Epithelial cell of esophagus (primary cell): ENCODE measurements around the gene GPR137C.

Experiments
- DNase-seq: peaks from one replicate; pipeline ENCODE4 v3.0.0; 2010; ENCODE audit warnings: low read depth
- H3K4me3 ChIP-seq: 2 replicates; pipeline ENCODE4 v1.5.1; 2011; ENCODE audit warnings: mild to moderate bottlenecking, low read length, control low read depth
- CTCF ChIP-seq: IDR thresholded peaks from 2 replicates; pipeline ENCODE4 v1.5.1; 2011; ENCODE audit warnings: low read depth, mild to moderate bottlenecking, low read length, control low read depth, inconsistent platforms; ENCODE audit not compliant: insufficient read depth; ENCODE audit errors: missing control alignments

The GPR137C gene

GRCh38 chr14:52575858-52576257 is 23.2 kb downstream of the GPR137C start:
- no peak for TF ChIP-seq CTCF
- no peak overlapping the region for H3K4me3 ChIP-seq
- DNase-seq = no peak

- DNase-seq = peak; percentile 46
- TF ChIP-seq CTCF = no peak
- no peak overlapping the region for H3K4me3 ChIP-seq
Observed at GRCh38 chr14:52583544-52583943, 30.9 kb downstream of the GPR137C start.

- no peak for DNase-seq
- H3K4me3 ChIP-seq = no peak overlapping the region
- no peak for TF ChIP-seq CTCF
Observed at GRCh38 chr14:52589646-52590045, 37.0 kb downstream of the GPR137C start.

GRCh38 chr14:52590318-52590717 is 37.7 kb downstream of the GPR137C start:
- no peak overlapping the region for H3K4me3 ChIP-seq
- DNase-seq = no peak
- no peak for TF ChIP-seq CTCF

GRCh38 chr14:52596320-52596719 is 43.7 kb downstream of the GPR137C start:
- DNase-seq = no peak
- no peak for TF ChIP-seq CTCF
- H3K4me3 ChIP-seq = no peak overlapping the region

- H3K4me3 ChIP-seq = no peak overlapping the region
- TF ChIP-seq CTCF = no peak
- peak; percentile 65 for DNase-seq
Observed at GRCh38 chr14:52596861-52597260, 44.2 kb downstream of the GPR137C start.

GRCh38 chr14:52598568-52598967 is 45.9 kb downstream of the GPR137C start:
- TF ChIP-seq CTCF = no peak
- no peak for DNase-seq
- H3K4me3 ChIP-seq = no peak overlapping the region
